Lung microvascular endothelial cell (primary cell): ENCODE data around the gene TSPEAR. TPM values are rescaled to one million over a fixed set of nuclear protein-coding genes. Genes with fewer than 3 reads are reported as not detected.
"Not testable (repeated sequence)": the region's sequence is repeated elsewhere in the genome, so short reads cannot be mapped to it uniquely, and the experiment has no call there.

Experiments used
- DNase-seq, 2 donors: peaks; one replicate each; pipeline versions ENCODE4 v3.0.0 to v3.0.0-alpha.2; 2010; ENCODE audit warnings: low read depth in 2 of 2
- total RNA-seq: library from RNA; depleted of rRNA; stranded (reverse); fragments of >200 nt; gene quantifications from 2 replicates; pipeline ENCODE4 v1.2.1, GENCODE V29; 2014

The TSPEAR gene
- total RNA-seq, 1 donor from 2014 or later, result under 0.01 TPM

DNA sequence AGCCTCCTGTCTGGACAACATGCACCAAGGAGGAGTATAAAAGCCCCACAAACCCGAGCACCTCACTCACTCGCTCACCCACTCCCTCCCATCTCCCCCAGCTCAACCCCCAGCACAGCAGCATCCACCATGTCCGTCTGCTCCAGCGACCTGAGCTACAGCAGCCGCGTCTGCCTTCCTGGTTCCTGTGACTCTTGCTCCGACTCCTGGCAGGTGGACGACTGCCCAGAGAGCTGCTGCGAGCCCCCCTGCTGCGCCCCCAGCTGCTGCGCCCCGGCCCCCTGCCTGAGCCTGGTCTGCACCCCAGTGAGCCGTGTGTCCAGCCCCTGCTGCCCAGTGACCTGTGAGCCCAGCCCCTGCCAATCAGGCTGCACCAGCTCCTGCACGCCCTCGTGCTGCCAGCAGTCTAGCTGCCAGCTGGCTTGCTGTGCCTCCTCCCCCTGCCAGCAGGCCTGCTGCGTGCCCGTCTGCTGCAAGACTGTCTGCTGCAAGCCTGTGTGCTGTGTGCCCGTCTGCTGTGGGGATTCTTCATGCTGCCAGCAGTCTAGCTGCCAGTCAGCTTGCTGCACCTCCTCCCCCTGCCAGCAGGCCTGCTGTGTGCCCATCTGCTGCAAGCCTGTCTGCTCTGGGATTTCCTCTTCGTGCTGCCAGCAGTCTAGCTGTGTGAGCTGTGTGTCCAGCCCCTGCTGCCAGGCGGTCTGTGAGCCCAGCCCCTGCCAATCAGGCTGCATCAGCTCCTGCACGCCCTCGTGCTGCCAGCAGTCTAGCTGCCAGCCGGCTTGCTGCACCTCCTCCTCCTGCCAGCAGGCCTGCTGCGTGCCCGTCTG is 137.5 kb downstream of the TSPEAR start, which contains the start of gene KRTAP10-4:
TSS of gene KRTAP10-4 (plus strand) at position 100 of the 827 bp plus-strand sequence. CDS start at position 130, 30 bp downstream.
- not testable (repeated sequence) for DNase-seq

DNA sequence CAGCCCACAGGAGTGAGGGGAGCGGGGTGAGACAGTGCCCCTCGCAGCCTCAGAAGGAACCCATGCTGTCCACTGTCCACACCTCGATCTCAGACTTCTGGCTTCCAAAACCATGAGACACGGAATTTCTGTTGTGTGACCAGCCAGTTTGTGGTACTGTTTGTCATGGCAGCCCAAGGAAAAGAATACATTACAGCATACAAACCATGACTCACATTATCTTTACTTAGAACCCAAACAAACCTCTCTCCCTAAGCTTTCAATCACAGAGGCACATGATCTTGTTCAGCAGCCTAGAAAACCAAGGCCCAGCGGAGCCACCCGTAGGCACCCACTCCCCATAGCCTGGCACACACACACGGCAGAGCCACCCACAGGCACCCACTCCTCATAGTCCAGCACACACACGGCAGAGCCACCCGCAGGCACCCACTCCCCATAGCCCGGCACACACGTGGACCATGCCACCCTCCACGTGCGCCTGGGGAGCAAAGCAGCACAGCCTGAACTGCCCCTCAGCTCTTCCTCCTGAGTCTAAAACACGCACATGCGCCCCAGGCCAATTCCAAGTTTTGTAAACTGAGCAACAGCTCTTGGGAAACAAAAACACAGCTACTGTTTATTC is 138.3 kb downstream of the TSPEAR start:
- no peak for DNase-seq

DNA sequence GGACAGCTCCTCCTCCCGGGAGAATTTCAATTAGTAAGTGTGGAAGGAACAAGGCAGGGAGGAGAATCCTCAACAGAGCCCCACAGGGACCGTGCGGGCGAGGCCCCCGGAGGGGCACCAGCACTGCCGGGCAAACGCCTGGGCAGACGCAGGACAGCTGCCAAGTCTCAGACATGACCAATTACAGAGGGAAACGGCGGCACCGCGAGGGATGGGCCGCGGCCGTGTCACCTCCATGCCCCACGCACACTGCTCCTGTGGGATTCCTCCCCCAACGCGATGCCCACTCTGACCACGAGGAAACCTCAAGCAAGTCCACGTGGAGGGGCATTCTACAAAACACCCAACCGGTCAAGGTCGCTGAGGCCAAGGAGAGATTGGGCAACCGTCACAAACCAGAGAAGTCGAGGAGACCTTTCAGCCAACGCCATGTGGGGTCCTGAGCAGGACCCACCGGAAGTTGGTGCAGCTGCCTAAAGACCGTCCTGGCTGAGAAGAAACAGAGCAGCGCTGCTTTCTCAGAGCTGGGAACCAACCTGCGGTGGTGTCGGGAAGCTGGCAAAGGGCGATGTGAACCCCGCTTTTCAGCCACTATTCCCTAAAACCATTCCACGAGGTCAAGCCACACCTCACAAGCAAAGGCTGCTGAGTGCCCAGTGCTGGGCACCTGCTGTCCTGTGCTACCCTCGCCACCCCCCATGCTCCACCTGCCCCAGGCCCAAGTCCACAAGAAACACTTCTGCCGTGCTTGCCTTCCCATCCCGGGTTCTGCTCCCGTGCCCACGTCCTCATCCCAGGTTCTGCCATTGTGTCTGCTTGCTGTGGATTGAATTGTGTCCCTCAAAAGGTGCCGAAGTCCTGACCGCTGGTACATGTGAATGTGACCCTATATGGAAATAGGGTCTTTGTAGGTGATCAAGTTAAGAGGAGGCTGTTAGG is 139.3 kb downstream of the TSPEAR start:
- DNase-seq, result no peak

DNA sequence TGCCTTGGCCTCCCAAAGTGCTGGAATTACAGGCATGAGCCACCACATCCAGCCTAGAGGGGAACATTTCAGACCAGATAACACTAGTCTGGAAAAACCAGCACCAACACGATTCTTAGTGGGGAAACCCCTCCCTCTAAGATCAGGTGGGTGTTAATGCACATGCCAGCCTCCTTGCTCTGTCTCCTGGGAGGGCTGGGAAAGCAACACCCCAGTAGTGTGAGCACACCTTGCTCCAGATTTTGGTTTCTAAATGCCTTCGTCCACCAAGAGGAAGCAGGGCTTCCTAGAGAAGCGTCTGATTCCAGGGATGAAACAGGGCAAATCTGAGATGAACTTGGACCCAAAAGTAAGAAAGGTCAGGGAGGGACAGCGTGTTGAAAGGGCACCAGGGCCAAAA is 140.1 kb downstream of the TSPEAR start:
- DNase-seq, result no peak

DNA sequence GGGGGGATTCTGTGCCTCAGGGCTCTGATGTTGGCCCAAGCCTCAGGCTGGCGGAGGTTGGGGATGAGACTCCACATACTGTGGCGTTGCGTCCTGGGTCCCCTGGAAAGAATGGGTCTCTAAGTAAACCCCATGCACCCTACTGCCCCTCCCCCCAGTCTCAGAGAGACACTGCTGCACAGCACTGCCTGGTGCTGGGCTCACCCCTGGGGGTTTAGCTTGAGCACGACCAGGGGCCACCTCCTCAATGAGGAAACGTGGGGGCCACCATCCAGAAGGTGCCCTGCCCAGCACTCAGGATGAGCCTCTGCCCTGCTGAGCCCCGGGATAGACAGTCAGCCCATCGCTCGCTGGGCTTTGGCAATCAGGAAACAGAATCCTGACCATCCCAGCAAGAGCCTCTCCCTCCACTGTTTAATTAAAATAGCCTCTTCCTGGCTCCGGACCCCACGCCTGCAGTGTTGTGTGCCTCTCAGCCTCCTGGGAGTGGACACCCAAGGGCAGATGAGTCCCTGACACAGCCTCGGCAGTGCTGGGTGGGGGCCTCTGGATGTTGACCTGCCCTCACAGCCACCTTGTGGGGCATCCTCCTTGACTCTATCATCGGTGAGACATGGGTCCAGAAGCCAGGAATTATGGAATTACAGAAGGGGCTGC is 141.4 kb downstream of the TSPEAR start:
- no peak for DNase-seq

DNA sequence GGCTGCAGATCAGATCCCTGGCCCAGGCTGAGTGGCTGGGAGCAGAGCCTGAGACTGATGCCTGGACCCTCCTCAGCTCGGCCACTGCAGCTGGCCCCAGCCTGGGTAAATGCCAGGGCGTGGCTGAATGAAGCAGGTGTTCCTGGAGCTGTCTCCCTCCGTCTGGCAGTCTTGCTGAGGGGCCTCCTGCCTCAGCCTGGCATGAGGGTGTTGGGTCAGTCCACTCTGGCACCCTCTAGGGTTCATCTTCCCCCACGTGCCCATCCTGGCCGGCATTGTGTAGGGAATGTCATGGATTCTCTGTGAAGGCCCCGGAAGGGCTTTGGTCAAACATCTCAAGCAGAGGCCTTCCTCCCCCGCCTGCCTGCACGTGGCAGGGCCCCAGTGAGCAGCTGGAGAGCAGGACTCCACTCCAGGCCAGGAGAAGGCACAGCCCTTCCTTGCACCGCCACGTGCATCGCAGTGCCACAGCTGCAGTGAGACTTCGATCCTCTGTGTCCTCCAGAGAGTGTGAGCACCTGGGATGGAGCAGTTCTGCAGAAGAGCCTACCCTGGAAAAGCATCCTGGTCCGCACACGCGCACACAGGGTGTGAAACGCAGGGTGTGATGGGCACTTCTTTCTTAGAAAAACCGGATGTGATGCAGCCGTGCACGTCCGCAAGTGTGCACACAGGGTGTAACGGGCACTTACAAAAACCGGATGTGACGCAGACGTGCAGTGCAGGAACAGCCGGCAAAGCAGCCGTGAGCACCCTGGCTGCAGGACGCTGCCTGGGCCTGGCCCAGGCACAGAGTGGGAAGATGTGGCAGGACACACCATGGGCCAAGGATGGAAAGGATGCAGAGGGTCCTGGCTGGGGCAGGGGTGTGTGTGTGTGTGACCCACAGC is 142.5 kb downstream of the TSPEAR start:
- DNase-seq, result no peak

DNA sequence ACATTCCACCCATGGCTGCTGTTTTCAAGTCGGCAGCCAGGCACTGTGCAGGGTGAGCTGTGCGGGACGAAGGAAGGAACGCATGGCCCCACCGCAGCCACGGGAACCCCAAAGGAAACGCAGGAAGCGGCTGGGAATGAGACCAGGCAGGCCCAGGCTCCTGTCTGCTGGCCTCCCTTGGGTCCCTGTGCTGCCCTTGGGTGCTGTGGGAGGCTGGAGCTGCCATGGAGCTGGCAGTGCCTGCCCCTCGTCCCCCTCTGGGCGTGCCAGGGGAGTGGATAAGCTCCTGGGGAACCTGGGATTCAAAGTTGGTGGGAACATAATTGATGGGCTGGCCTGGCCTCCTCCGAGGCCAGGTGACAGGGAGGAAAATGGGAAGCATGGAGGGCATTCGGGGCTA is 143.1 kb downstream of the TSPEAR start:
- DNase-seq, result no peak

DNA sequence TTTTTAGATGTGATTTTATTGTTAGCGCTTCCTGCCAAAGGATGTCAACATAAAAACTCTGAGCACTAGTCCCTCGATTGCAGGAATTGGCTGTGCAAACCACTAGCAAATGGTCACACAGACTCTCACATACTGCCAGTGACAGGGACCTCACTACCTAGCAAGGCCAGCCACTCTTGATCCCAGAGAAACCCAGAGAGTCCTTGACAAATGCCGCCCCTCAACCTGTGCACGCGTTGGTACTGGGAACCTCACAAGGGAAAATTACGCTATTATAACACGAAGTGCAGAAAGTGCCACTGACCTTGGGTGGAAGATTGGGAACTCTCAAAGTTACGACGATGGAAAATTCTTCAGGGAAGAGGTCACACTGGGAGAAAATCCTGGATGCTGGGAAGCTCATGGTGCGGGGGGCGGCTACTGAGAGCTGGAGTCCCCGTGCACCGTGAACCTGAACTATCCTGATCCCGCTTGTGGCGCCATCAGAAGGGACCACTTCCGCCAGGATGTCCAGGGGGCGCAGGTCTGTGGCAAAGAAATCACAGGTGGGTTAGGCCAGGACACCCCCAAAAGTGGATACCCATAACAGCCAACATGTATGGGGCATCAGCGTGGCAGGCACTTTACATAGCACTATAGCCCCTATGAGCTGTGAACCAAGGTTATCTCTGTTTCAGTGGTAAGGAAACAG is 143.7 kb downstream of the TSPEAR start:
- DNase-seq, result no peak

DNA sequence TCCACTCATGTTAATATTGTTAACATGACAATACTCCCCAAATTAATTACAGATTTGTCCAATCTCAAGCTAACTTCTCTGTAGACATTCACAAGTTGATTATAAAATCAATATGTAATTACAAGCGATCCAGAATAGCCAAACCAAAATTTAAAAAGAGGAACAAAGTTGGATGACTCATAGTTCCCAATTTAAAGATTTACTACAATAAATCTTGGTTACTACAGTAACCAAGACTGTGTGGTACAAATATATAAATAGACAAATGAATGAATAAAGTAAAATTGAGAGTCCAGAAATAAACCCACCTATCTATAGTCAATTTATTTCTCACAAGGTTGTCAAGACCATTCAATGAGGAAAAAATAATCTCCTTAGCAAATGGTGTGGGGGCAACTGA is 145.0 kb downstream of the TSPEAR start:
- no peak for DNase-seq

DNA sequence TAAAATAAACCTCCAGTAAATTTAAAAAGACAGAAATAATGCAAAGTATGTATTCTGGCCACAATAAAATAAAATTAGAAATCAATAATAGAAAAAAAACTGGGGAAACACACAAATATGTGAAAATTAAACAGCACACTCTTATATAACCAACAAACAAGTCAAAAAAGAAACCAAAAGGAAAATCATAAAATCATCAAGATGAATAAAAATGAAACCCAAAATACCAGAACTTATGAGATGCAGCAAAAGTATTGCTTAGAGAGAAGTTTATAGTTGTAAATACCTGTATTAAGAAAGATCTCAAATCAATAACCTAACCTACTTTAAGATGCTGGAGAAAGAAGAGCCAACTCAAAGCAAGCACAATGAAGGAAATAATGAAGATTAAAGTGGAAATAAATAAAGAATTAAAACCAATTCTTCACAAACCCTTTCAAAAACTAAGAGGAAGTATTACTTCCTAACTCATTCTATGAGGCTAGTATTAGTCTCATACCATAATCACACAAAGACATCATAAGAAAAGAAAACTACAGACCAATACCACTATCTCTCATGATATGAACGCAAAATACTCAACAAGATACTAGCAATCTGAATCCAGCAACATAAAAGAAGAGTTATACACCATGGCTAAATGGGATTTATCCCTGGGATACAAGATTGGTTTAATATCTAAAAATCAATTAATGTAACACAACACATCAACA is 146.3 kb downstream of the TSPEAR start:
- DNase-seq, result no peak

DNA sequence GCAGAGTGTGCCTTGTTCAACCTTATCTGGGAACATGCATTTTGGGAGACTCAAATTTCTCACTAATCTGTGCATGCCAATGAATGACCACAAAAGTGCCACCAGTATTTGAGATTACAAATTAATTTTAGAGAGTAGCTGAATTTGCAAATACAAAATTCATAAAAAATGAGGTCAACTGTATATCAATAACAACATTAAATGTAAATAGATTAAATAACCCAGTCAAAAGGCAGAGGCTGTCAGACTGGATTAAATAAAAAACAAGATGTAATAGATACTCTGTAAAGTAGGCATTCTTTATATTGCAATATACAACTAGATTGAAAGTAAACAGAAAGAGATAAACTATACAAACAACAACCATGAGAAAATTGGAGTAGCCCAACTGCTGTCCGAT is 147.3 kb downstream of the TSPEAR start:
- DNase-seq, result no peak

DNA sequence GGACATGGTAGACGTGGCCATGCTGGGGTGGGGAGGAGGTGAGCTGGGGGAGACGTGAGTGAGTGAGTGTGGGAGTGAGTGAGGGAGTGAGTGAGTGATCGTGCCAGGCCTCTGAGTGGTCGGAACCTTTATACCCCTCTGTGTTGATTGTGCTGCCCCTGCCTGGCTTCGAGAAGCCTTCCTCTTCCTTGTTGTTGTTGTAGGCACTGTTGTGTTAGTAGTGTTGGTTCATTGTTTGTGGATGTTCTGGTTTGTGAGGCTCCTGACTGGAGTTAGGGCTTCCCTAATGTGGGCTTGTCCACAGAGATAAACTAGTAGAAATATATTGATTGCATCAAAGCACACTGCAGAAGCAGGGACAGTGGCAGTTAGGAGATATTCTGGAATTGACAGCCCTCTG is 152.7 kb downstream of the TSPEAR start, which contains the start of gene KRTAP10-3:
TSS of gene KRTAP10-3 (minus strand) at position 101 of the 400 bp plus-strand sequence. CDS start at position 21, 80 bp downstream.
- DNase-seq, result no peak

DNA sequence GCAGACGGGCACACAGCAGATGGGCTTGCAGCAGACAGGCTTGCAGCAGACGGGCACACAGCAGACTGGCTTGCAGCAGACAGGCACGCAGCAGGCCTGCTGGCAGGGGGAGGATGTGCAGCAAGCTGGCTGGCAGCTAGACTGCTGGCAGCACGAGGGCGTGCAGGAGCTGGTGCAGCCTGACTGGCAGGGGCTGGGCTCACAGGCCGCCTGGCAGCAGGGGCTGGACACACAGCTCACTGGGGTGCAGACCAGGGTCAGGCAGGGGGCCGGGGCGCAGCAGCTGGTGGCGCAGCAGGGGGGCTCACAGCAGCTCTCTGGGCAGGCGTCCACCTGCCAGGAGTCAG is 153.1 kb downstream of the TSPEAR start:
- not testable (repeated sequence) for DNase-seq

DNA sequence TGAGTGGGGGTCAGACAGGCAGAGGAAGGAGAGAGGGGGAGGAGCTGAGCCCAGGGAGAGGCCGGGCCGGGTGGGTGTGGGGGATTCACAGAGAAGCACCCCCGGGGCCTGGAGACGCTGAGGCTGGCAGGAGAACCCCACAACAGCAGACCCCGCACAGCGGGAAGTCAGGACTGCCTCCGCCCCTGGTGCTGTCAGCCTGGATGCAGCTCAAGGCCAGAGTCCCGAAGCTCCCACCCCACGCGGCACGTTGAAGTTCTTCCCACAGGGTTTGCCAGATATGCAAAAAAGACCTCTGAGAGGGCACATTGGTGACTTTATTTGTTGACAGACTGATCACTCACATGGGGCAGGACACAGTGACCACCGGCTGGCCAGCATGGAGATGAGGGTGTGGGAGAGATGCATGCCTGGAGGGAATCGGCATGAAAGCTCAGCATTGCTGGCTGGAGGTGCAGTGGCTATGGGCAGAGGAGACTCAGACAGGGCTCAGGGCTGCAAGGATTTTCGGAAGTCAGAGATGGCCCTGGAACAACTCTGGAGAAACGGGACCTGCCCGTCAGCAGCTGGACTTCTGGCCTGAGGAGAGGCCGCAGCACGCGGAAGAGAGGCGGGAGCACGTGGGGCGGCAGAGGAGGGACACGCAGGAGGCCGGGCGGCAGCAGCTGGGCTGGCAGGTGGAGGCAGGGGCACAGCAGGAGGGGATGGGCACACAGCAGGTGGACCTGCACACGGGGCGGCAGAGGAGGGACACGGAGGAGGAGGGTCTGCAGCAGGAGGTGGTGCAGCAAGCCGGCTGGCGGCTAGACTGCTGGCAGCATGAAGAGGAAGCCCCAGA is 153.7 kb downstream of the TSPEAR start:
- no peak for DNase-seq

DNA sequence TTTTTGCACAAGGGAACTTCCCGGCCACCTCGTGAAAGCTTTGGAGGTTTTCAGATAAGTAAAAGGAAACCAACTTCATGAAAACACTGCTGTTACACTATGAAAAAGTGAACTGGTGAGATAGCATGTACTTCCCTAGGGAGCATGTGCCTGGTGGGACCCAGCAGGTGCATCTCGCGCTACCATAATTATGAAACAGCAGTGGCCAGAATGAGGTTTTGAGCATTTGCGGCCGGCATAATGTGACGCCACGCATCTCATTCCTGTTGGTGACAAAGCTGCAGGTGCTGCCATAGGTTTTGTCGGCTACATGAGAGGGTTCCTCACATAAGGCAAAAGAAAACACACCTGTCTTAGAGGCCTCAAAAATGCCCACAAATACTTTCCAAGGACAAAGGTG is 154.5 kb downstream of the TSPEAR start:
- no peak for DNase-seq

DNA sequence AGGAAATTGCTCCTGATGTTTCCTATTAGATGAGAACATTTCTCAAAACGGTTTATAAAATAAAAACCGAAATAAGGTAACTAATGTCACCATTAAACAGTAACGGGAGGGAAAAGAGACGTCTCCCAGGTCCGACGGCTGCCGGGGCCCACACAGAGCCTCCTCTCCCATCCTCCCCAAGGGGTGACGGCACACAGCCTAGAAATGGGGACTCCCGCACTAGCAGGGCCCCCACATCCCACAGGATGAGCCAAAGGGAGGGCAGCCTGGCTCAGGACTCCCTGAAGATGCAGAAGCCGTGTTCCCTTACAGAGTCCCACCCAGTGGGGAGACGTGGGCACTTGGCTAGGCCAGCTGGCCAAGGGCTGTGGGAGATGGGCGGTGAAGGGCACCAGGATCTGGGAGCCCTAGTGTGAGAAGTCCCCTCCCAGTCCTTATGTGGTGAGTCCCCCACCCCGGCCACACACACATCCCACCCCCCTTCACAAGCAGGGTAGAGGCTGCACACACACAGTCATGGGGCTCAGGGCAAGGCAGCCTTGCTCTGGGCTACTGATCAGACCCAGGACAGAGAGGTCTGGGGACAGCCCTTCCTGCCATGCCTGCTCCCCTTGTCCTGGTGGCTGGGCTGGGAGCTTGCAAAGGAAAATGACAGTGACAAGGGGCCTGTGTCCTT is 156.0 kb downstream of the TSPEAR start:
- DNase-seq, result no peak

DNA sequence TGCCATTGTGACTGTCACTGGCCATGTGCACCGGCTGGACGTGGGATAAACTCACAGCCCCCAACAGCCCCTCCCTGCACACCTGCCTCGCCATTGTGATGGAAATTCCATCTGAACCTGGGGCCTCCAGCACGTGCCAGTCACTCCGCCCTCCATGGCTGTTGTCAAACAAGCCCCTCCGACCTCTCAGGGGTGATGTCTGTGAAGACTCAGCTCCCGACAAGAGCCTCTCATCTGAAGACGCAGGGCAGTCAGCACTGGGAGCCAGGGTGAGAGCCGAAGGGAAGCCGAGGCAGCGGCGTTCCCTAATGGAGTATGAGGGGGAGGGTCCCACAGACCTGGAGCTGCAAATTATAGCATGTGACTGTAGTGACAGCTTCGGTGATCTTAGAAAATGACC is 158.7 kb downstream of the TSPEAR start:
- no peak for DNase-seq

DNA sequence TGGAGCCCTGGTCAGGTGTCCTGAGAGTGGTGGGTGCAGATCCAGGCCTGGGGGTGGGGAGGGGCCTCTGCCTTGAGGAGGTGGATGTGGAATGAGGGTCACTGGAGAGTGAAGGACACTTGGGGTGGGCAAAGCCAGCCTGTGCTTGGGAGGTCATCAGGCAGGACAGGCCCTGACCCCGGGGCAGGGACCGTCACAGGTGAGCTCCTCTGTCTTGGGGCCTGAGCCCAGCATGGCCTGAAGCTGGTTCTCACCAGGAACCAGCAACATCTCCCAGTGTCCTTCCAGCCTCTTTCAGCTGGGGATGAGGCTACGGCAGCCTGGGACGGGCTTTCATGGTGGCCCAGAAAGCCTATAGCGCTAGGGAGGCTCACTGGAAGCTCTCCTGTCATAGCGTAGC is 159.2 kb downstream of the TSPEAR start:
- DNase-seq, result no peak
